ENCODE data around the gene SMC5.
"Not testable (repeated sequence)": the region's sequence is repeated elsewhere in the genome, so short reads cannot be mapped to it uniquely, and the experiment has no call there.

The SMC5 gene

GRCh38 chr9:70278305-70278704 is 19.5 kb downstream of the SMC5 start:
- DNase-seq: no peak

GRCh38 chr9:70283848-70284247 is 25.1 kb downstream of the SMC5 start:
- DNase-seq: no peak

- DNase-seq: no peak
Observed at GRCh38 chr9:70285246-70285645, 26.5 kb downstream of the SMC5 start.

GRCh38 chr9:70285981-70286598 is 27.3 kb downstream of the SMC5 start:
- DNase-seq: no peak

- DNase-seq: no peak
Observed at GRCh38 chr9:70290626-70291025, 31.8 kb downstream of the SMC5 start.

GRCh38 chr9:70291446-70291845 is 32.7 kb downstream of the SMC5 start:
- no peak for DNase-seq

- DNase-seq: no peak
Observed at GRCh38 chr9:70292253-70292652, 33.5 kb downstream of the SMC5 start.

GRCh38 chr9:70293214-70293613 is 34.4 kb downstream of the SMC5 start:
- no peak for DNase-seq

GRCh38 chr9:70297141-70297540 is 38.4 kb downstream of the SMC5 start:
- DNase-seq: no peak

- no peak for DNase-seq
Observed at GRCh38 chr9:70298245-70298771, 39.5 kb downstream of the SMC5 start.

- DNase-seq: no peak
Observed at GRCh38 chr9:70303268-70303667, 44.5 kb downstream of the SMC5 start.

- DNase-seq: no peak
Observed at GRCh38 chr9:70304810-70305209, 46.0 kb downstream of the SMC5 start.

- DNase-seq: no peak
Observed at GRCh38 chr9:70315389-70315788, 56.6 kb downstream of the SMC5 start.

- DNase-seq: no peak
Observed at GRCh38 chr9:70318002-70318401, 59.2 kb downstream of the SMC5 start.

GRCh38 chr9:70322096-70322495 is 63.3 kb downstream of the SMC5 start:
- DNase-seq: no peak

GRCh38 chr9:70324963-70325362 is 66.2 kb downstream of the SMC5 start:
- DNase-seq: no peak

- DNase-seq: not testable (repeated sequence)
Observed at GRCh38 chr9:70328625-70329024, 69.8 kb downstream of the SMC5 start.

- peak; percentile 3 for DNase-seq
Observed at GRCh38 chr9:70340572-70340971, 81.8 kb downstream of the SMC5 start.

- DNase-seq: no peak
Observed at GRCh38 chr9:70347046-70347445, 88.3 kb downstream of the SMC5 start.

GRCh38 chr9:70352356-70352755 is 93.6 kb downstream of the SMC5 start:
- DNase-seq: no peak

GRCh38 chr9:70352802-70353201 is 94.0 kb downstream of the SMC5 start:
- DNase-seq: peak; percentile 1

- DNase-seq: no peak
Observed at GRCh38 chr9:70355801-70356200, 97.0 kb downstream of the SMC5 start.

- no peak for DNase-seq
Observed at GRCh38 chr9:70362952-70363351, 104.2 kb downstream of the SMC5 start.

- DNase-seq: no peak
Observed at GRCh38 chr9:70363760-70364159, 105.0 kb downstream of the SMC5 start.

- no peak for DNase-seq
Observed at GRCh38 chr9:70367305-70367930, 108.6 kb downstream of the SMC5 start.

Measured in NCI-H2227 treated with DMSO at 0.1 percent for 48 hours (cell line).